GM21526 (cell line): ENCODE results near the gene C18orf63.

ENCODE experiments used
- ATAC-seq: cut with Tn5 transposase; IDR thresholded peaks from one replicate; pipeline ENCODE4 v1.9.1; 2021; ENCODE audit warnings: moderate library complexity; ENCODE audit not compliant: unreplicated experiment, low FRiP score

C18orf63 gene

GRCh38 chr18:74399091-74399887 is 83.7 kb downstream of the C18orf63 start:
- no peak for ATAC-seq

- no peak for ATAC-seq
Observed at GRCh38 chr18:74400813-74401212, 85.2 kb downstream of the C18orf63 start.

GRCh38 chr18:74402806-74403433 is 87.3 kb downstream of the C18orf63 start:
- ATAC-seq, result no peak

- peak; percentile 77 for ATAC-seq
Observed at GRCh38 chr18:74407888-74408287, 92.2 kb downstream of the C18orf63 start.
